T-cell (primary cell): ENCODE measurements around the gene THOP1. TPM values are rescaled to one million over a fixed set of nuclear protein-coding genes. Genes with fewer than 3 reads are reported as not detected.

Experiments used
- ATAC-seq, 4 experiments: fragments of 200-7000 bp in 3 of 4; fragments of 150-1000 bp in 1 of 4; cut with Tn5 transposase; replicated peaks in 1 of 4; 1 replicate in 3 of 4; 2 replicates in 1 of 4; pipeline ENCODE4 v1.10.0; 2021; ENCODE audit warnings: moderate library complexity in 3 of 4, mild to moderate bottlenecking in 2 of 4, moderate number of reproducible peaks in 1 of 4
- CTCF ChIA-PET, 2 donors: fragments of 300-600 bp; sonication (Branson Sonifier 250); formaldehyde crosslinking; loops; one replicate each; lab custom pipeline; 2022; ENCODE audit warnings: antibody characterized with exemption in 2 of 2; lab: Charles Lee
- POLR2A ChIA-PET, 2 donors: fragments of 300-600 bp; sonication (Branson Sonifier 250); formaldehyde crosslinking; loops; one replicate each; lab custom pipeline; 2022; ENCODE audit warnings: antibody characterized with exemption in 2 of 2; lab: Charles Lee
- DNase-seq, 35 experiments: peaks; one replicate each; pipeline versions ENCODE4 v3.0.0 to v3.0.0-alpha.2; 2013 to 2023
- H3K27ac ChIP-seq: one replicate; pipeline ENCODE4 v1.5.1; 2013; ENCODE audit warnings: low read length
- H3K27me3 ChIP-seq, 2 experiments: replicated peaks in 1 of 2; 1 replicate in 1 of 2; 2 replicates in 1 of 2; pipeline versions ENCODE4 v1.6.1 to v1.7.0; 2013; ENCODE audit warnings: low read length in 1 of 2, mixed read lengths in 1 of 2; ENCODE audit not compliant: control insufficient read depth in 2 of 2, insufficient read depth in 2 of 2; ENCODE audit errors: extremely low read depth in 1 of 2
- H3K36me3 ChIP-seq, 2 donors: 1 replicate in 1 of 2; 2 replicates in 1 of 2; pipeline versions ENCODE4 v1.6.1 to v1.7.0; 2013; ENCODE audit warnings: low read length in 1 of 2; ENCODE audit not compliant: control insufficient read depth in 2 of 2, insufficient read depth in 1 of 2; ENCODE audit errors: extremely low read depth in 1 of 2
- H3K4me1 ChIP-seq, 2 experiments: 1 replicate in 1 of 2; 2 replicates in 1 of 2; pipeline versions ENCODE4 v1.6.1 to v1.7.0; 2013; ENCODE audit warnings: low read length in 2 of 2, mixed read lengths in 1 of 2; ENCODE audit not compliant: insufficient read depth in 2 of 2, control insufficient read depth in 1 of 2; ENCODE audit errors: extremely low read depth in 1 of 2
- H3K4me3 ChIP-seq, 2 donors: 1 replicate in 1 of 2; 2 replicates in 1 of 2; pipeline versions ENCODE4 v1.5.1 to v1.7.0; 2013; ENCODE audit warnings: mild to moderate bottlenecking in 2 of 2, low read length in 1 of 2, moderate library complexity in 1 of 2; ENCODE audit not compliant: control insufficient read depth in 1 of 2; ENCODE audit errors: extremely low read depth in 1 of 2
- H3K9me3 ChIP-seq: 2 replicates; pipeline ENCODE4 v1.7.0; 2013
- H3K27ac Mint-ChIP-seq, 2 donors: one replicate each; pipeline ENCODE4 v1.8.0; 2020 to 2021; ENCODE audit warnings: mild to moderate bottlenecking in 2 of 2, mixed read lengths in 2 of 2
- H3K27me3 Mint-ChIP-seq, 2 donors: one replicate each; pipeline ENCODE4 v1.8.0; 2021 to 2022; ENCODE audit warnings: mixed read lengths in 2 of 2
- H3K36me3 Mint-ChIP-seq: one replicate; pipeline ENCODE4 v1.8.0; 2021; ENCODE audit warnings: mixed read lengths
- H3K4me1 Mint-ChIP-seq, 3 donors: one replicate each; pipeline ENCODE4 v1.8.0; 2020 to 2022; ENCODE audit warnings: mixed read lengths in 3 of 3, mild to moderate bottlenecking in 1 of 3
- H3K4me3 Mint-ChIP-seq, 3 donors: one replicate each; pipeline ENCODE4 v1.8.0; 2020 to 2022; ENCODE audit warnings: mild to moderate bottlenecking in 3 of 3, mixed read lengths in 3 of 3, moderate library complexity in 3 of 3
- H3K9me3 Mint-ChIP-seq, 3 donors: one replicate each; pipeline ENCODE4 v1.8.0; 2020 to 2022; ENCODE audit warnings: mixed read lengths in 3 of 3
- WGBS: methylation state at CpG from one replicate; pipeline ENCODE4 v1.1.5; 2013; ENCODE audit warnings: missing lambda C conversion rate; ENCODE audit not compliant: insufficient coverage; 5-methylcytosine and 5-hydroxymethylcytosine counted together
- total RNA-seq, 35 experiments: library from RNA in 6 of 35; stranded (reverse) in 6 of 35; fragments of 120-200 nt in 1 of 35; gene quantifications; one replicate each; pipeline versions ENCODE4 v1.2.1 to v1.2.4 and lab custom pipeline; 2013 to 2026

Gene THOP1
- total RNA-seq, 5 donors from 2014 or later (not counting 1 experiment from before 2014, with no cell fraction given) = 30.8 to 46.6 (median 41.9) TPM

DNA sequence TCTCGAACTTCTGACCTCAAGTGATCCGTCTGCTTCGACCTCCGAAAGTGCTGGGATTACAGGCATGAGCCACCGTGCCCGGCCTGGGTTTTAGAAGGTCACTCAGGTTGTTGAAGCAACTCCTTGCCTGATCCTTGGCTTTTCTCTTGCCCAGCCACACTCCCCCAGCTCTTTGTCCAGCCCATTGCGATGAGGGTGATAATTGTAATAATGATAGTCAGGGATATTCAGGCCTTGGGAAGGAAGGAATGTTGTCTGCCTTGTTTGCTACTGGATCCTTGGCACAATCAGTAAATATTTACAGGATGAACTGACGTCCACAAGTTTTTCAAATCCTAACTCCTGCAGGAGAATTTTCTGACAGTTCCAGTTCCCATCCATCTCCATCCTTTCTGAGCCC, 1.8 kb downstream of the THOP1 start:
- H3K27me3 Mint-ChIP-seq = no peaks in the 10 kb centered on the region
- CTCF ChIA-PET = no interaction called here
- Histone ChIP-seq H3K36me3 (peaks cover 11 to 15% of the 10 kb centered on the region in 2 donors), H3K27me3 (peaks cover 0 to 4% of the 10 kb centered on the region in 2 experiments), H3K27ac (no peak overlapping the region), H3K4me3 (no peak overlapping the region), H3K9me3 (no peaks in the 10 kb centered on the region), H3K4me1 (peaks cover 9 to 37% of the 10 kb centered on the region in 2 experiments)
- DNase-seq (no peak), ATAC-seq (no peak)
- peak overlapping the region; percentile 56 to 86 (median 57) for H3K4me3 Mint-ChIP-seq
- H3K9me3 Mint-ChIP-seq = no peaks in the 10 kb centered on the region
- peaks cover 21 to 40% (median 39%) of the 10 kb centered on the region in 3 donors for H3K4me1 Mint-ChIP-seq
- no peak overlapping the region for H3K27ac Mint-ChIP-seq
- 86% methylated on average over 1 of the region's 8 CpGs for WGBS
- POLR2A ChIA-PET = interaction anchor here in 1 of 2 donors (0.6 kb wide), 1 partner anchor 577 kb away, joined by 3 read pairs; no protein-coding TSS in a partner anchor
- peaks cover 5% of the 10 kb centered on the region for H3K36me3 Mint-ChIP-seq

DNA sequence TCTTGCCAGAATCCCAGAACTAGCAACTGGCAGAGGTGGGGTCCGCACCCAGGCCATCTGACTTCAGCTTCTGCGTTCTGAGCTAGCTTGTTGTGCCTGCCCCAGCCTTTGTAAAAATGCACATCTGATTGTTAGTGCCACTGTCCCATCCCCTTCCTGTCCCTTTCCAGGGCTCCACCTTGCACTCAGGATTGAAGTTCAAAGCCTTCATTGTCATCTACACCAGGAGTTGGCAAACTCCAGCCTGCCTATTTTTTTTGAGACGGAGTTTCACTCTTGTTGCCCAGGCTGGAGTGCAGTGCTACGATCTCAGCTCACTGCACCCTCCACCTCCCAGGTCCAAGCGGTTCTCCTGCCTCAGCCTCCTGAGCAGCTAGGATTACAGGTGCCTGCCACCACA, 2.9 kb downstream of the THOP1 start:
- Mint-ChIP-seq H3K4me1 (peaks cover 16 to 33% (median 33%) of the 10 kb centered on the region in 3 donors), H3K27ac (no peak overlapping the region), H3K36me3 (peaks cover 5% of the 10 kb centered on the region), H3K9me3 (no peaks in the 10 kb centered on the region), H3K4me3 (peak overlapping the region in 2 of 3 donors; percentile 21 to 49), H3K27me3 (no peaks in the 10 kb centered on the region)
- Histone ChIP-seq H3K4me1 (peaks cover 4 to 29% of the 10 kb centered on the region in 2 experiments), H3K27ac (no peak overlapping the region), H3K27me3 (no peaks in the 10 kb centered on the region), H3K4me3 (no peak overlapping the region), H3K36me3 (peaks cover 11 to 16% of the 10 kb centered on the region in 2 donors), H3K9me3 (no peaks in the 10 kb centered on the region)
- 90% methylated on average over 3 of the region's 5 CpGs for WGBS
- ATAC-seq (no peak), DNase-seq (no peak)
- ChIA-PET CTCF (no interaction called here), POLR2A (no interaction called here)

DNA sequence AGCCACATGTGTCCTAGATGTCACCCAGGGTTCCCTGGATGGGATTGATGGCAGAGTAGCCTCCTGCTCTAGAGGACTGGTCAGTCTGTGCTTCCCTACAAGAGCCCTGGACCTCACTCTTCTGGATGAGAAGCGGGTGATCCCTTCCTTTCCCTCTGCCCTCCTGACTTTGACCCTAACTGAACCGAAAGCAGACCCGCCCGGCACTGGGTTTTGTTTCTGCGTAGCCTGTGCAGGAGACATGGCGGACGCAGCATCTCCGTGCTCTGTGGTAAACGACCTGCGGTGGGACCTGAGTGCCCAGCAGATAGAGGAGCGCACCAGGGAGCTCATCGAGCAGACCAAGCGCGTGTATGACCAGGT, 4.9 kb downstream of the THOP1 start:
- ChIA-PET CTCF (no interaction called here), POLR2A (no interaction called here)
- peaks cover 5% of the 10 kb centered on the region for H3K36me3 Mint-ChIP-seq
- Histone ChIP-seq H3K27me3 (no peaks in the 10 kb centered on the region), H3K36me3 (peaks cover 17 to 18% of the 10 kb centered on the region in 2 donors), H3K4me3 (no peak overlapping the region), H3K4me1 (peaks cover 2 to 10% of the 10 kb centered on the region in 2 experiments), H3K27ac (no peak overlapping the region), H3K9me3 (no peaks in the 10 kb centered on the region)
- DNase-seq (no peak), ATAC-seq (no peak)
- no peak overlapping the region for H3K27ac Mint-ChIP-seq
- no peaks in the 10 kb centered on the region for H3K27me3 Mint-ChIP-seq
- H3K4me1 Mint-ChIP-seq = peaks cover 10 to 16% (median 15%) of the 10 kb centered on the region in 3 donors
- no peaks in the 10 kb centered on the region for H3K9me3 Mint-ChIP-seq
- 96% methylated on average over 10 of the region's 14 CpGs for WGBS
- no peak overlapping the region for H3K4me3 Mint-ChIP-seq

DNA sequence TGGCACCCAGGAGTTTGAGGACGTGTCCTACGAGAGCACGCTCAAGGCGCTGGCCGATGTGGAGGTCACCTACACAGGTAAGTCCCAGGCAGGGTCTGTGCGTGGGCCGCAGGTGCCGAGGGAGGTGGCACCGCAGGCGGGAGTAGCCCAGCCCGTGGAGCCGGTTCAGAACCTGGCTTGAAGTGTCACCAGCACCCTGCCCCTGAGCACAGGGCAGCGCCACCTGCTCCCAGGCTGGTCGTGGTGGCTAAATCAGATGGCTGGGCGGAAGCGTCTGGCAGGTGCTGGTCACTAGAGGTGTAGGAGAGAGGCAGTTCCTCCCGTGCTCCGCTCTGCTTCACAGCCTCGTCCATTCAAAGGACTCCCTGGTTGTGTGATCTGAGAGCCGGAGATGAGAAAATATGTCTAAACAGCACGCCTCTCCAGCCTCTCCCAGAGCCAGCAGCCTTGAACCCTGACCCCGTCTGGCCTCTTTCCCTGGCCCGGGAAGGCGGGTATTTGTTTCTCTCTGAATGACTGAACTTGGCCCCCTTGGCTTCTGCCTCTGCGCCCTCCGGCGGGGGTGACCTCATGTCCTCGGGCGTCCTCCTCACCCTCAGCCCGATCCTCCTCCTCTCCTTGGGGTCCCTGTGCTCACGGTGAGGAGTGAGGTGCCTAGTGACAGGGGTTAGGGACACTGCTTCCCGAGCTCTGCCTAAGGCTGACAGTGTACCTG, 5.4 kb downstream of the THOP1 start:
- Mint-ChIP-seq H3K27ac (no peak overlapping the region), H3K27me3 (no peaks in the 10 kb centered on the region), H3K4me3 (no peak overlapping the region), H3K4me1 (peaks cover 8 to 16% (median 15%) of the 10 kb centered on the region in 3 donors), H3K9me3 (no peaks in the 10 kb centered on the region), H3K36me3 (peaks cover 8% of the 10 kb centered on the region)
- Histone ChIP-seq H3K27ac (no peak overlapping the region), H3K4me1 (peaks cover 2 to 8% of the 10 kb centered on the region in 2 experiments), H3K27me3 (no peaks in the 10 kb centered on the region), H3K36me3 (peaks cover 20 to 24% of the 10 kb centered on the region in 2 donors), H3K4me3 (no peak overlapping the region), H3K9me3 (no peaks in the 10 kb centered on the region)
- DNase-seq = no peak
- 96% methylated on average over 23 of the region's 32 CpGs for WGBS
- POLR2A ChIA-PET = no interaction called here
- no peak for ATAC-seq
- CTCF ChIA-PET = no interaction called here

DNA sequence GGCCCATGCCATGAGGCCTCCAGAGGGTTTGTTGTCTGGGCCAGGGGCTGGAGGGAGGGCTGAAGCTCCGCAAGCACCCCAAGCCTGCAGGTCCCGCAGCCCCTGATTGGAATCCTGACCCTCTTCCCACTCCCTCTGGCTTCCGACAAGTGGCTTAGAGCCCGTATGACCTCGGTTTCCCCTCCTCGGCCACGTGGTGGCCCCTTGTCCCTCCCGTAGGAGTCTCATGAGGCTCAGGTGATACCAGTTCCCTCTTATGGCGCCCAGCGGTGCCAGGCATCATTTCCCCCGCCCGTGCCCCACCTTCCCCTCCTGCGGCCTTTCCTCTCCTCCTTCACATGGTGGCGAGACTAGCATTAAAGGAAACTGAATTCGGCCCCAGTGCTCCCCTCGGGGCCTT, 6.1 kb downstream of the THOP1 start:
- DNase-seq (no peak), ATAC-seq (no peak)
- H3K9me3 ChIP-seq = no peaks in the 10 kb centered on the region
- H3K27ac Mint-ChIP-seq = no peak overlapping the region
- H3K9me3 Mint-ChIP-seq = no peaks in the 10 kb centered on the region
- peaks cover 26 to 27% of the 10 kb centered on the region in 2 donors for H3K36me3 ChIP-seq
- CTCF ChIA-PET = no interaction called here
- H3K4me1 Mint-ChIP-seq = peaks cover 1 to 9% (median 9%) of the 10 kb centered on the region in 3 donors
- no peak overlapping the region for H3K4me3 ChIP-seq
- POLR2A ChIA-PET = no interaction called here
- H3K27me3 Mint-ChIP-seq = no peaks in the 10 kb centered on the region
- H3K4me3 Mint-ChIP-seq = no peak overlapping the region
- H3K27me3 ChIP-seq = no peaks in the 10 kb centered on the region
- H3K36me3 Mint-ChIP-seq = peaks cover 12% of the 10 kb centered on the region
- H3K4me1 ChIP-seq = peaks cover 0 to under 1% of the 10 kb centered on the region in 2 experiments
- WGBS = 90% methylated on average over 15 of the region's 16 CpGs
- H3K27ac ChIP-seq = no peak overlapping the region

DNA sequence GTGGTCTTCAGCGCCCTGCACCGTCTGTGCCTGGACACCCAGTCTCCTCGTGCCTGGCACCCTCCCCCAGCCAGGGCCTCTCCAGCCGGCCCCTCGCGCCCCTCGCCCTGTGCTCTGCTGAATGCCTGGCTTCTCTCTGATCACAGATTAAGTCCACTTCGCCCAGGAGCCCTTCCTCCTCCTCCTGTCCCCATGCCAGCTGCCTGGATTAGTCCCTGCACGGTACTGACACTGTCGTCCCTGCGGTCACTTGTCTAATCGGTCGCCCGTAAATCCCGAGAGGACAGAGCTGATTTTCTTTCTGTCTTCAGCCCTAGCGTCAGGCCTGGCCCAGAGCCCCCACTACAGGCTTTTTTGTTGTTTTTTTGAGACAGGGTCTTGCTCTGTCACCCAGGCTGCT, 6.6 kb downstream of the THOP1 start:
- no peak for ATAC-seq
- DNase-seq = no peak
- H3K36me3 Mint-ChIP-seq = peaks cover 12% of the 10 kb centered on the region
- peaks cover 0 to 9% (median 8%) of the 10 kb centered on the region in 3 donors for H3K4me1 Mint-ChIP-seq
- peaks cover 26 to 27% of the 10 kb centered on the region in 2 donors for H3K36me3 ChIP-seq
- H3K27ac Mint-ChIP-seq = no peak overlapping the region
- no peak overlapping the region for H3K27ac ChIP-seq
- no peak overlapping the region for H3K4me3 Mint-ChIP-seq
- CTCF ChIA-PET = no interaction called here
- no peaks in the 10 kb centered on the region for H3K4me1 ChIP-seq
- POLR2A ChIA-PET = no interaction called here
- no peak overlapping the region for H3K4me3 ChIP-seq
- no peaks in the 10 kb centered on the region for H3K9me3 Mint-ChIP-seq
- H3K27me3 Mint-ChIP-seq = no peaks in the 10 kb centered on the region
- 93% methylated on average over 15 of the region's 16 CpGs for WGBS
- no peaks in the 10 kb centered on the region for H3K27me3 ChIP-seq
- no peaks in the 10 kb centered on the region for H3K9me3 ChIP-seq
